H9 (cell line): Measurements from ENCODE around the gene KLHL22. TPM values are rescaled to one million over a fixed set of nuclear protein-coding genes. Genes with fewer than 3 reads are reported as not detected.

Experiments used
- DNase-seq: peaks from one replicate; pipeline ENCODE4 v3.0.0-alpha.2; 2017
- H2AFZ ChIP-seq: one replicate; pipeline ENCODE4 v1.6.1; 2013; ENCODE audit warnings: mild to moderate bottlenecking, low read length, control low read depth, moderate library complexity
- H2AK5ac ChIP-seq: 2 replicates; pipeline ENCODE4 v1.6.1; 2013; ENCODE audit warnings: low read length, control low read depth, mixed read lengths; ENCODE audit not compliant: insufficient read length
- H2BK120ac ChIP-seq: one replicate; pipeline ENCODE4 v1.6.1; 2013; ENCODE audit warnings: low read depth, mild to moderate bottlenecking, low read length, control low read depth, inconsistent platforms; ENCODE audit not compliant: poor library complexity, severe bottlenecking
- H2BK12ac ChIP-seq: 2 replicates; pipeline ENCODE4 v1.6.1; 2013; ENCODE audit warnings: low read length, control low read depth, mixed read lengths, low read depth; ENCODE audit not compliant: insufficient read length
- H2BK15ac ChIP-seq: 2 replicates; pipeline ENCODE4 v1.6.1; 2013; ENCODE audit warnings: low read depth, low read length, control low read depth
- H2BK20ac ChIP-seq: one replicate; pipeline ENCODE4 v1.6.1; 2013; ENCODE audit warnings: low read depth, mild to moderate bottlenecking, low read length, control low read depth, inconsistent platforms; ENCODE audit not compliant: poor library complexity, severe bottlenecking
- H2BK5ac ChIP-seq: 2 replicates; pipeline ENCODE4 v1.6.1; 2013; ENCODE audit warnings: low read length, control low read depth, mixed read lengths; ENCODE audit not compliant: insufficient read length
- H3K14ac ChIP-seq: 2 replicates; pipeline ENCODE4 v1.6.1; 2013; ENCODE audit warnings: low read length, control low read depth; ENCODE audit not compliant: insufficient read depth
- H3K18ac ChIP-seq: 2 replicates; pipeline ENCODE4 v1.6.1; 2013; ENCODE audit warnings: low read depth, mild to moderate bottlenecking, mixed read lengths, low read length, control low read depth; ENCODE audit not compliant: insufficient read length
- H3K23ac ChIP-seq: 2 replicates; pipeline ENCODE4 v1.6.1; 2013; ENCODE audit warnings: low read length, control low read depth, mixed read lengths, low read depth; ENCODE audit not compliant: insufficient read length
- H3K23me2 ChIP-seq: 2 replicates; pipeline ENCODE4 v1.6.1; 2013; ENCODE audit warnings: low read depth, mild to moderate bottlenecking, mixed read lengths, low read length, control low read depth; ENCODE audit not compliant: insufficient read length, poor library complexity, severe bottlenecking
- H3K27ac ChIP-seq: 2 replicates; pipeline ENCODE4 v1.5.1; 2013; ENCODE audit warnings: low read length, control low read depth, mixed read lengths, low read depth; ENCODE audit not compliant: insufficient read length
- H3K27me3 ChIP-seq: 2 replicates; pipeline ENCODE4 v1.6.1; 2013; ENCODE audit warnings: low read length, control low read depth, inconsistent platforms; ENCODE audit not compliant: insufficient read depth
- H3K4ac ChIP-seq: 2 replicates; pipeline ENCODE4 v1.6.1; 2013; ENCODE audit warnings: low read depth, mild to moderate bottlenecking, control low read depth, inconsistent platforms, low read length, moderate library complexity
- H3K4me1 ChIP-seq: 2 replicates; pipeline ENCODE4 v1.6.1; 2013; ENCODE audit warnings: low read length, control low read depth, inconsistent platforms; ENCODE audit not compliant: insufficient read depth
- H3K4me2 ChIP-seq: 2 replicates; pipeline ENCODE4 v1.6.1; 2013; ENCODE audit warnings: low read length, control low read depth, mixed read lengths; ENCODE audit not compliant: insufficient read length, insufficient read depth
- H3K56ac ChIP-seq: 2 replicates; pipeline ENCODE4 v1.6.1; 2013; ENCODE audit warnings: low read depth, mild to moderate bottlenecking, mixed read lengths, low read length, control low read depth; ENCODE audit not compliant: insufficient read length
- H3K79me1 ChIP-seq: 2 replicates; pipeline ENCODE4 v1.6.1; 2013; ENCODE audit warnings: low read depth, mild to moderate bottlenecking, moderate library complexity, low read length, control low read depth, inconsistent platforms; ENCODE audit not compliant: insufficient read depth, poor library complexity, severe bottlenecking
- H3K79me2 ChIP-seq: 2 replicates; pipeline ENCODE4 v1.6.1; 2013; ENCODE audit warnings: low read length, control low read depth, inconsistent platforms; ENCODE audit not compliant: insufficient read depth
- H3K9ac ChIP-seq: 2 replicates; pipeline ENCODE4 v1.6.1; 2013; ENCODE audit warnings: low read length, control low read depth, mixed read lengths; ENCODE audit not compliant: insufficient read length; ENCODE audit errors: extremely low read depth
- H3K9me3 ChIP-seq: one replicate; pipeline ENCODE4 v1.6.1; 2013; ENCODE audit warnings: low read depth, low read length, inconsistent platforms; ENCODE audit not compliant: control insufficient read depth
- H3T11ph ChIP-seq: one replicate; pipeline ENCODE4 v1.6.1; 2013; ENCODE audit warnings: mild to moderate bottlenecking, low read length, control low read depth, inconsistent platforms
- H4K20me1 ChIP-seq: one replicate; pipeline ENCODE4 v1.6.1; 2013; ENCODE audit not compliant: control insufficient read depth, insufficient read length, insufficient read depth
- H4K5ac ChIP-seq: 2 replicates; pipeline ENCODE4 v1.6.1; 2013; ENCODE audit warnings: low read depth, mild to moderate bottlenecking, mixed read lengths, low read length, control low read depth; ENCODE audit not compliant: insufficient read length
- H4K8ac ChIP-seq: replicated peaks from 2 replicates; pipeline ENCODE4 v1.6.1; 2013; ENCODE audit warnings: low read length, control low read depth, mixed read lengths, low read depth; ENCODE audit not compliant: insufficient read length
- H4K91ac ChIP-seq: 2 replicates; pipeline ENCODE4 v1.6.1; 2013; ENCODE audit warnings: low read depth, mild to moderate bottlenecking, moderate library complexity, mixed read lengths, low read length, control low read depth; ENCODE audit not compliant: insufficient read length
- H3K27ac Mint-ChIP-seq, 3 experiments: 2 replicates in 2 of 3; 3 replicates in 1 of 3; pipeline ENCODE4 v1.8.0; 2020 to 2021; ENCODE audit warnings: mixed read lengths in 3 of 3, mild to moderate bottlenecking in 1 of 3, moderate library complexity in 1 of 3
- H3K27me3 Mint-ChIP-seq: 2 replicates; pipeline ENCODE4 v1.8.0; 2021; ENCODE audit warnings: low read depth, mild to moderate bottlenecking, moderate library complexity, mixed read lengths
- H3K36me3 Mint-ChIP-seq, 3 experiments: 2 replicates in 2 of 3; 3 replicates in 1 of 3; pipeline ENCODE4 v1.8.0; 2020 to 2021; ENCODE audit warnings: low read depth in 3 of 3, mixed read lengths in 3 of 3; ENCODE audit not compliant: insufficient read depth in 1 of 3
- H3K4me1 Mint-ChIP-seq, 2 experiments: 2 replicates each; pipeline ENCODE4 v1.8.0; 2020; ENCODE audit warnings: mixed read lengths in 2 of 2
- H3K4me3 Mint-ChIP-seq, 2 experiments: 2 replicates in 1 of 2; 3 replicates in 1 of 2; pipeline ENCODE4 v1.8.0; 2020 to 2021; ENCODE audit warnings: mild to moderate bottlenecking in 2 of 2, mixed read lengths in 2 of 2, moderate library complexity in 1 of 2
- H3K9me3 Mint-ChIP-seq, 2 experiments: 2 replicates in 1 of 2; 3 replicates in 1 of 2; pipeline ENCODE4 v1.8.0; 2020; ENCODE audit warnings: mild to moderate bottlenecking in 2 of 2, mixed read lengths in 2 of 2, moderate library complexity in 1 of 2
- WGBS: extraction: QIAGEN DNeasy Blood & Tissue Kit; methylation state at CpG from one replicate; pipeline ENCODE4 v1.1.7; 2013; ENCODE audit warnings: missing lambda C conversion rate, low lambda C conversion rate, mixed read lengths; ENCODE audit not compliant: insufficient read length; ENCODE audit errors: extremely low coverage; 5-methylcytosine and 5-hydroxymethylcytosine counted together
- total RNA-seq: library from RNA; stranded (reverse); gene quantifications from 2 replicates; pipeline ENCODE4 v1.2.1, GENCODE V29; 2021
- TF ChIP-seq, protein P1 (sequence below): fragments of 200-600 bp; sonication (generic); conservative IDR thresholded peaks from 3 replicates; pipeline ENCODE4 v1.8.0; 2021; ENCODE audit warnings: antibody characterized with exemption, mild to moderate bottlenecking

Gene KLHL22
- total RNA-seq, 1 experiment from 2014 or later = 11.9 TPM

GRCh38 chr22:20516399-20516798, 20.8 kb upstream of the KLHL22 start:
- H3K79me2 ChIP-seq = peaks cover 20% of the 10 kb centered on the region; the same call in 1 of the 2 replicates
- H3K36me3 Mint-ChIP-seq = peaks cover 5 to 34% (median 23%) of the 10 kb centered on the region in 3 experiments; a peak in 6 of 7 replicates

More at GRCh38 chr22:20516399-20516798, 20.8 kb upstream of the KLHL22 start:
- Histone ChIP-seq H3K9me3 (no peaks in the 10 kb centered on the region), H4K8ac (no peak overlapping the region), H3K23ac (no peak overlapping the region), H2AFZ (no peak overlapping the region), H3K14ac (no peak overlapping the region), H2BK120ac (no peak overlapping the region), H3T11ph (no peak overlapping the region), H2BK12ac (no peak overlapping the region), H3K23me2 (no peaks in the 10 kb centered on the region), H4K20me1 (no peaks in the 10 kb centered on the region), H2BK20ac (no peak overlapping the region), H3K9ac (no peak overlapping the region), H4K91ac (no peak overlapping the region), H2AK5ac (no peak overlapping the region), H3K79me1 (peaks cover 4% of the 10 kb centered on the region), H3K27ac (no peak overlapping the region), H4K5ac (no peak overlapping the region), H3K18ac (no peak overlapping the region), H2BK15ac (no peak overlapping the region), H3K27me3 (no peaks in the 10 kb centered on the region), H3K4ac (no peak overlapping the region), H3K56ac (no peak overlapping the region), H2BK5ac (no peak overlapping the region), H3K4me1 (no peaks in the 10 kb centered on the region; the same call in 1 of the 2 replicates), H3K4me2 (no peak overlapping the region)
- TF ChIP-seq, protein P1, sequence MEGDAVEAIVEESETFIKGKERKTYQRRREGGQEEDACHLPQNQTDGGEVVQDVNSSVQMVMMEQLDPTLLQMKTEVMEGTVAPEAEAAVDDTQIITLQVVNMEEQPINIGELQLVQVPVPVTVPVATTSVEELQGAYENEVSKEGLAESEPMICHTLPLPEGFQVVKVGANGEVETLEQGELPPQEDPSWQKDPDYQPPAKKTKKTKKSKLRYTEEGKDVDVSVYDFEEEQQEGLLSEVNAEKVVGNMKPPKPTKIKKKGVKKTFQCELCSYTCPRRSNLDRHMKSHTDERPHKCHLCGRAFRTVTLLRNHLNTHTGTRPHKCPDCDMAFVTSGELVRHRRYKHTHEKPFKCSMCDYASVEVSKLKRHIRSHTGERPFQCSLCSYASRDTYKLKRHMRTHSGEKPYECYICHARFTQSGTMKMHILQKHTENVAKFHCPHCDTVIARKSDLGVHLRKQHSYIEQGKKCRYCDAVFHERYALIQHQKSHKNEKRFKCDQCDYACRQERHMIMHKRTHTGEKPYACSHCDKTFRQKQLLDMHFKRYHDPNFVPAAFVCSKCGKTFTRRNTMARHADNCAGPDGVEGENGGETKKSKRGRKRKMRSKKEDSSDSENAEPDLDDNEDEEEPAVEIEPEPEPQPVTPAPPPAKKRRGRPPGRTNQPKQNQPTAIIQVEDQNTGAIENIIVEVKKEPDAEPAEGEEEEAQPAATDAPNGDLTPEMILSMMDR = no peak
- Mint-ChIP-seq H3K4me1 (peaks cover 2 to 6% of the 10 kb centered on the region in 2 experiments; a peak in 3 of 4 replicates), H3K9me3 (no peaks in the 10 kb centered on the region; a peak in 1 of 5 replicates), H3K4me3 (no peak overlapping the region), H3K27me3 (no peaks in the 10 kb centered on the region), H3K27ac (peak overlapping the region in 1 of 3 experiments; percentile 11; a peak in 2 of 7 replicates)
- DNase-seq = no peak
- WGBS = no CpG with 5 or more reads among the region's 2 CpGs
